Measurements from ENCODE around the gene SSC5D.

DNA sequence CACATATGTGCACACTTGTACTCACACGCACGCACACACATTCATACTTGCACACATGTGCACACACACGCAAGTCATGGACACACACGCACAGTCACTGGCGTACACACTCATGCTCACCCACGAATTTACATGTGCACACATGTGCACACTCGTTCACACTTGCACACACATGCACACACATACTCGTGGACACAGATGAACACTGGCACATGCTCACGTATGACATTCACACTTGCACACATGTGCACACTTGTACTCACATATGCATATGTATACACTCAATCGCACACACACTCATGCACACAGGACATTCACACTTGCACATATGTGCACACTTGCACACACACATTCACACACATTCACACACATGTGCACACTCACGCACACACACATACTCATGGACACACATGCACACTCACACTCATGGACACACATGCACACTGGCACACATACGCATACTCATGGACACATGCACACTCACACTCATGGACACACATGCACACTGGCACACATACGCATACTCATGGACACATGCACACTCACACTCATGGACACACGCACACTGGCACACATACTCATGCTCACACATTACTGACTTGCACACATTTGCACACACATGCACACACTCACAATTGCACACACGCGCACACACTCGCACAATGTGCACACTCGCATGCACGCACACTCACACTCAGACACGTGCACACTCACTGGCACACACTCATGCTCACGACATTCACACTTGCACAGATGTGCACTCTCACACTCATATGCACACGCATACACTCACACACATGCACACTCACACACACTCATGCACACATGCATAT, 39.2 kb downstream of the SSC5D start:
- TF ChIP-seq, protein P1, sequence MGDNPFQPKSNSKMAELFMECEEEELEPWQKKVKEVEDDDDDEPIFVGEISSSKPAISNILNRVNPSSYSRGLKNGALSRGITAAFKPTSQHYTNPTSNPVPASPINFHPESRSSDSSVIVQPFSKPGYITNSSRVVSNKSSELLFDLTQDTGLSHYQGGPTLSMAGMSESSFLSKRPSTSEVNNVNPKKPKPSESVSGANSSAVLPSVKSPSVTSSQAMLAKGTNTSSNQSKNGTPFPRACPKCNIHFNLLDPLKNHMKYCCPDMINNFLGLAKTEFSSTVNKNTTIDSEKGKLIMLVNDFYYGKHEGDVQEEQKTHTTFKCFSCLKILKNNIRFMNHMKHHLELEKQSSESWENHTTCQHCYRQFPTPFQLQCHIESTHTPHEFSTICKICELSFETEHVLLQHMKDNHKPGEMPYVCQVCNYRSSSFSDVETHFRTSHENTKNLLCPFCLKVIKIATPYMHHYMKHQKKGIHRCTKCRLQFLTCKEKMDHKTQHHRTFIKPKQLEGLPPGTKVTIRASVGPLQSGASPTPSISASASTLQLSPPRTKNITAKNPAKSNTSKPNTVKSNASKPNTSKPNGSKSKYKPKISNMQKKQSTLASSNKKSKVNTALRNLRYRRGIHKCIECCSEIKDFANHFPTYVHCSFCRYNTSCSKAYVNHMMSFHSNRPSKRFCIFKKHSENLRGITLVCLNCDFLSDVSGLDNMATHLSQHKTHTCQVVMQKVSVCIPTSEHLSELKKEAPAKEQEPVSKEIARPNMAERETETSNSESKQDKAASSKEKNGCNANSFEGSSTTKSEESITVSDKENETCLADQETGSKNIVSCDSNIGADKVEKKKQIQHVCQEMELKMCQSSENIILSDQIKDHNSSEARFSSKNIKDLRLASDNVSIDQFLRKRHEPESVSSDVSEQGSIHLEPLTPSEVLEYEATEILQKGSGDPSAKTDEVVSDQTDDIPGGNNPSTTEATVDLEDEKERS (tag by site-specific recombination; IDR thresholded peaks at IDR 0.05): no peak
- no peak for TF ChIP-seq ZBTB7A (tag by site-specific recombination; IDR thresholded peaks at IDR 0.05; ENCODE audit: low read depth)
- TF ChIP-seq ZNF174 (tag by site-specific recombination; IDR thresholded peaks at IDR 0.05): no peak
- TF ChIP-seq ZNF274 (IDR thresholded peaks at IDR 0.05; ENCODE audit: low read length): no peak
- TF ChIP-seq ZNF274 (tag by site-specific recombination; IDR thresholded peaks at IDR 0.05; ENCODE audit: borderline replicate concordance): no peak
- TF ChIP-seq, protein P2, sequence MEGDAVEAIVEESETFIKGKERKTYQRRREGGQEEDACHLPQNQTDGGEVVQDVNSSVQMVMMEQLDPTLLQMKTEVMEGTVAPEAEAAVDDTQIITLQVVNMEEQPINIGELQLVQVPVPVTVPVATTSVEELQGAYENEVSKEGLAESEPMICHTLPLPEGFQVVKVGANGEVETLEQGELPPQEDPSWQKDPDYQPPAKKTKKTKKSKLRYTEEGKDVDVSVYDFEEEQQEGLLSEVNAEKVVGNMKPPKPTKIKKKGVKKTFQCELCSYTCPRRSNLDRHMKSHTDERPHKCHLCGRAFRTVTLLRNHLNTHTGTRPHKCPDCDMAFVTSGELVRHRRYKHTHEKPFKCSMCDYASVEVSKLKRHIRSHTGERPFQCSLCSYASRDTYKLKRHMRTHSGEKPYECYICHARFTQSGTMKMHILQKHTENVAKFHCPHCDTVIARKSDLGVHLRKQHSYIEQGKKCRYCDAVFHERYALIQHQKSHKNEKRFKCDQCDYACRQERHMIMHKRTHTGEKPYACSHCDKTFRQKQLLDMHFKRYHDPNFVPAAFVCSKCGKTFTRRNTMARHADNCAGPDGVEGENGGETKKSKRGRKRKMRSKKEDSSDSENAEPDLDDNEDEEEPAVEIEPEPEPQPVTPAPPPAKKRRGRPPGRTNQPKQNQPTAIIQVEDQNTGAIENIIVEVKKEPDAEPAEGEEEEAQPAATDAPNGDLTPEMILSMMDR (tag by site-specific recombination; IDR thresholded peaks at IDR 0.05): no peak
- TF ChIP-seq ZNF549 (tag by site-specific recombination; IDR thresholded peaks at IDR 0.05): no peak
- TF ChIP-seq ZNF146 (tag by site-specific recombination; IDR thresholded peaks at IDR 0.05): no peak
- TF ChIP-seq, protein P3, sequence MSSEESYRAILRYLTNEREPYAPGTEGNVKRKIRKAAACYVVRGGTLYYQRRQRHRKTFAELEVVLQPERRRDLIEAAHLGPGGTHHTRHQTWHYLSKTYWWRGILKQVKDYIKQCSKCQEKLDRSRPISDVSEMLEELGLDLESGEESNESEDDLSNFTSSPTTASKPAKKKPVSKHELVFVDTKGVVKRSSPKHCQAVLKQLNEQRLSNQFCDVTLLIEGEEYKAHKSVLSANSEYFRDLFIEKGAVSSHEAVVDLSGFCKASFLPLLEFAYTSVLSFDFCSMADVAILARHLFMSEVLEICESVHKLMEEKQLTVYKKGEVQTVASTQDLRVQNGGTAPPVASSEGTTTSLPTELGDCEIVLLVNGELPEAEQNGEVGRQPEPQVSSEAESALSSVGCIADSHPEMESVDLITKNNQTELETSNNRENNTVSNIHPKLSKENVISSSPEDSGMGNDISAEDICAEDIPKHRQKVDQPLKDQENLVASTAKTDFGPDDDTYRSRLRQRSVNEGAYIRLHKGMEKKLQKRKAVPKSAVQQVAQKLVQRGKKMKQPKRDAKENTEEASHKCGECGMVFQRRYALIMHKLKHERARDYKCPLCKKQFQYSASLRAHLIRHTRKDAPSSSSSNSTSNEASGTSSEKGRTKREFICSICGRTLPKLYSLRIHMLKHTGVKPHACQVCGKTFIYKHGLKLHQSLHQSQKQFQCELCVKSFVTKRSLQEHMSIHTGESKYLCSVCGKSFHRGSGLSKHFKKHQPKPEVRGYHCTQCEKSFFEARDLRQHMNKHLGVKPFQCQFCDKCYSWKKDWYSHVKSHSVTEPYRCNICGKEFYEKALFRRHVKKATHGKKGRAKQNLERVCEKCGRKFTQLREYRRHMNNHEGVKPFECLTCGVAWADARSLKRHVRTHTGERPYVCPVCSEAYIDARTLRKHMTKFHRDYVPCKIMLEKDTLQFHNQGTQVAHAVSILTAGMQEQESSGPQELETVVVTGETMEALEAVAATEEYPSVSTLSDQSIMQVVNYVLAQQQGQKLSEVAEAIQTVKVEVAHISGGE (tag by site-specific recombination; conservative IDR thresholded peaks at IDR 0.05; ENCODE audit: low read depth): no peak
- no peak for TF ChIP-seq ZNF776 (tag by site-specific recombination; IDR thresholded peaks at IDR 0.05; ENCODE audit: borderline replicate concordance)
- TF ChIP-seq PRDM1 (tag by site-specific recombination; IDR thresholded peaks at IDR 0.05): no peak
- TF ChIP-seq, protein P4, sequence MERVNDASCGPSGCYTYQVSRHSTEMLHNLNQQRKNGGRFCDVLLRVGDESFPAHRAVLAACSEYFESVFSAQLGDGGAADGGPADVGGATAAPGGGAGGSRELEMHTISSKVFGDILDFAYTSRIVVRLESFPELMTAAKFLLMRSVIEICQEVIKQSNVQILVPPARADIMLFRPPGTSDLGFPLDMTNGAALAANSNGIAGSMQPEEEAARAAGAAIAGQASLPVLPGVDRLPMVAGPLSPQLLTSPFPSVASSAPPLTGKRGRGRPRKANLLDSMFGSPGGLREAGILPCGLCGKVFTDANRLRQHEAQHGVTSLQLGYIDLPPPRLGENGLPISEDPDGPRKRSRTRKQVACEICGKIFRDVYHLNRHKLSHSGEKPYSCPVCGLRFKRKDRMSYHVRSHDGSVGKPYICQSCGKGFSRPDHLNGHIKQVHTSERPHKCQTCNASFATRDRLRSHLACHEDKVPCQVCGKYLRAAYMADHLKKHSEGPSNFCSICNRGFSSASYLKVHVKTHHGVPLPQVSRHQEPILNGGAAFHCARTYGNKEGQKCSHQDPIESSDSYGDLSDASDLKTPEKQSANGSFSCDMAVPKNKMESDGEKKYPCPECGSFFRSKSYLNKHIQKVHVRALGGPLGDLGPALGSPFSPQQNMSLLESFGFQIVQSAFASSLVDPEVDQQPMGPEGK (tag by site-specific recombination; IDR thresholded peaks at IDR 0.05): no peak
- TF ChIP-seq, protein P5, sequence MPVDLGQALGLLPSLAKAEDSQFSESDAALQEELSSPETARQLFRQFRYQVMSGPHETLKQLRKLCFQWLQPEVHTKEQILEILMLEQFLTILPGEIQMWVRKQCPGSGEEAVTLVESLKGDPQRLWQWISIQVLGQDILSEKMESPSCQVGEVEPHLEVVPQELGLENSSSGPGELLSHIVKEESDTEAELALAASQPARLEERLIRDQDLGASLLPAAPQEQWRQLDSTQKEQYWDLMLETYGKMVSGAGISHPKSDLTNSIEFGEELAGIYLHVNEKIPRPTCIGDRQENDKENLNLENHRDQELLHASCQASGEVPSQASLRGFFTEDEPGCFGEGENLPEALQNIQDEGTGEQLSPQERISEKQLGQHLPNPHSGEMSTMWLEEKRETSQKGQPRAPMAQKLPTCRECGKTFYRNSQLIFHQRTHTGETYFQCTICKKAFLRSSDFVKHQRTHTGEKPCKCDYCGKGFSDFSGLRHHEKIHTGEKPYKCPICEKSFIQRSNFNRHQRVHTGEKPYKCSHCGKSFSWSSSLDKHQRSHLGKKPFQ (tag by site-specific recombination; IDR thresholded peaks at IDR 0.05): no peak
